Activated T-helper 9 cell treated with anti-CD3 and anti-CD28 coated beads, Interleukin-2, amount 50 U/mL, for 16 hours (primary cell): ENCODE results near the gene KIF2B.
"Not testable (repeated sequence)": the region's sequence is repeated elsewhere in the genome, so short reads cannot be mapped to it uniquely, and the experiment has no call there.

ENCODE experiments used
- DNase-seq: peaks from one replicate; pipeline ENCODE4 v3.0.0-alpha.2; 2020; ENCODE audit warnings: low read depth

Gene KIF2B, protein sequence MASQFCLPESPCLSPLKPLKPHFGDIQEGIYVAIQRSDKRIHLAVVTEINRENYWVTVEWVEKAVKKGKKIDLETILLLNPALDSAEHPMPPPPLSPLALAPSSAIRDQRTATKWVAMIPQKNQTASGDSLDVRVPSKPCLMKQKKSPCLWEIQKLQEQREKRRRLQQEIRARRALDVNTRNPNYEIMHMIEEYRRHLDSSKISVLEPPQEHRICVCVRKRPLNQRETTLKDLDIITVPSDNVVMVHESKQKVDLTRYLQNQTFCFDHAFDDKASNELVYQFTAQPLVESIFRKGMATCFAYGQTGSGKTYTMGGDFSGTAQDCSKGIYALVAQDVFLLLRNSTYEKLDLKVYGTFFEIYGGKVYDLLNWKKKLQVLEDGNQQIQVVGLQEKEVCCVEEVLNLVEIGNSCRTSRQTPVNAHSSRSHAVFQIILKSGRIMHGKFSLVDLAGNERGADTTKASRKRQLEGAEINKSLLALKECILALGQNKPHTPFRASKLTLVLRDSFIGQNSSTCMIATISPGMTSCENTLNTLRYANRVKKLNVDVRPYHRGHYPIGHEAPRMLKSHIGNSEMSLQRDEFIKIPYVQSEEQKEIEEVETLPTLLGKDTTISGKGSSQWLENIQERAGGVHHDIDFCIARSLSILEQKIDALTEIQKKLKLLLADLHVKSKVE

DNA sequence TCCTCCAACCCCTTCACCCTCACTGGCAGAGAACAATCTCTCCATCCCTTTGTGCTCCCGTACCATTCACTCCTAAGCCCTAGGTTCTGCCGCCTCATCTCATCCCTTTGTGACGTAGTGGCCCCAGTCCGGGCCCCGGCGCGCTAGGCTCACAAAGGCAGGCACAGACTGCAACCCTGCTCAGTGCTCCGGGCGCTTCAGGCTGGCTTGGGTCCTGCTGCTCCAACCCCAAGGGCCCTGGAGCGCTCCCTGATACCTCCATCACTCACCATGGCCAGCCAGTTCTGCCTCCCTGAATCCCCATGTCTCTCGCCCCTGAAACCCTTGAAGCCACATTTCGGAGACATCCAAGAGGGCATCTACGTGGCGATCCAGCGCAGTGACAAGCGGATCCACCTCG is at the start of gene KIF2B:
Gene KIF2B, plus strand, starts transcription at position 164 of the 400 bp plus-strand sequence. Its CDS starts 107 bp downstream, at position 271.
- DNase-seq: no peak

DNA sequence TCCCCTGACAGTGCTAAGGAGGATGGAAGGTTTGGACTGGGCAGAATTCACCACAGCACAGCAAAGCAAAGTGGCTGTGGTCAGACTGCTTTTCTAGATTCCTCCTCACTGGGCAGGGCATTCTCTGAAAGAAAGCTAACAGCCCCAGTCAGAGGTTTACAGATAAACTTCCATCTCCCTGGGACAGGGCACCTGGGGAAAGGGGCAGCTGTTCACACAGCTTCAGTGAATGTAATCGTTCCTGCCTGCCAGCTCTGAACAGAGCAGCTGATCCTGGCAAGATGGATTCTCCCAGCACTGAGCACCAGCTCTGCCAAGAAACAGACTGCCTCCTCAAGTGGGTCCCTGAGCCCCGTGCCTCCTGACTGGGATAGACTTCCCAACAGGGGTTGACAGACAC is 42.4 kb upstream of the KIF2B start:
- no peak for DNase-seq

- DNase-seq: no peak
These were observed 31.2 kb upstream of the KIF2B start for GRCh38 chr17:53791551-53791950.

GRCh38 chr17:53792451-53792850 is 30.3 kb upstream of the KIF2B start:
- DNase-seq: no peak

- no peak for DNase-seq
These were observed 29.7 kb upstream of the KIF2B start for GRCh38 chr17:53792997-53793396.

DNA sequence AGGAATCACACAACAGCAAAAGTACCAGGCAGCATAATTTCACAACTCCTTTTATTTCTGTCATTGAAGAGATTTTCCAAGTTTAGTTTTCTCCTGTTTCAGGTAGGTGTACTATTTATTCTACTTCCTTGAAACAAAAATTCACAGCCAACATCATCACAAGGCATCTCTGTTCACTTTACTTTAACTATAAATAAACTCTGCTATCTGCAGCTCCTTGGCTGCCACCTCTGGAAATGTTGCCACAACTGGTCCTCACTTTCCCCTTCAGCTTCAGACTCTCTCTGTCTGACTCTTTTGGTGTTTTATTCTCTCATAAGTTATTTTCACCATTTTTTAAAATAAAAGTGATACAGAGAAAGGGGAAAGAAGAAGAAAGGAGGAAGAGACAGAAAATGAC is 27.9 kb upstream of the KIF2B start:
- no peak for DNase-seq

DNA sequence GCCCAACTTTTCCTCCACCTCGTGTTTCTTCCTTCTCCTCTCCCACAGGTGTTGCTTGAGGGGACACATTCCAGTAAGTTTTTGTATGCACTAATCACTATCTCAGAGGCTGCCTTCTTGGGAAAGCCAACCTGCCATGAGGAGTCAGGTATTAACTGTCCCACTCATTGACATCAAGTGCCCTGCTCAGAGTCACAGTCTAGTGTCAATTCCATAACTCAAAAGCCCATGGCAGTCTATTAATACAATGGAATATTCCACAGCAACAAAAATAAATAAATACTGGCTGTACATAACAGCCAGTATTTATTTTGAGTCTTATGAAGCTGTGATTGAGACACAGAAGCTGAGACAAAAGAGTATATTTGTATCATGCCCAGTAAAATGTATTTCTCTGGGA is 26.1 kb upstream of the KIF2B start:
- no peak for DNase-seq

GRCh38 chr17:53797501-53797900 is 25.2 kb upstream of the KIF2B start:
- no peak for DNase-seq

DNA sequence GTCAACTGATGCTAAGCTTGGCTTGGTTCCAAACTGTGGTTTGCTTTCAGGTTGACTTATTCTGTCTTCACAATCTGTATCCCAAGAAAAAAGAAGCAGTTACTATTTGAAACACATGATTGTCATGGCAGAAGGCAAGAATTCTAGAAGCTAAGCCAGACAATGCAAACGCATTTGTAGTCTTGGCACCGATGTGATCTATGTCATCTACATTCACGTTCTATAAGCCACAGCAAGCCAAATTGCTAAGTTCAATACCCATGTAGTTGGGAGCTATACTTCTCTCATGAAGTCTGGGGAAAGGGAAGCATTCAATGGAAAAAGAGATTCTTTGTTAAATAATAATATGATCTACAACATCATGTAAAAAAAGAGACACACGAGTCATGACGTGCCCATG is 18.3 kb upstream of the KIF2B start:
- no peak for DNase-seq

GRCh38 chr17:53806473-53806872 is 16.3 kb upstream of the KIF2B start:
- no peak for DNase-seq

GRCh38 chr17:53807286-53807685 is 15.4 kb upstream of the KIF2B start:
- DNase-seq: no peak

DNA sequence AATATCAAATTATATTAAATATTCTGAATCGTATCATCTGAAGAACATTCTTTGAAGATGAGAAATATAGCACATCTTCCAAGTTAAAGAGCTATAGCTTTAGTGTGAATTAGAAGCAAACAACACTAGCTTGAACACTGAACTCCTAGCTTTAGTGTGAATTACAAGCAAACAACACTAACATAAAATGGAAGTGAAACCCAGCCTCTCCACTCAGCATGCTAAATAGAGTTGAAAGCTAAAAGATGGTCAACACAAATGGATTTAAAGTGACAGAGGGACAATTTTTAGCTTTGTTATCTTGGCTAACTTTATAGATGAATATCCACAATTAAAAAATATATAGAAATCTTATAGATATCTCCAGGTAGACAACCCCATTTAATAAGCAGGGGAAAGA is 4.5 kb upstream of the KIF2B start:
- no peak for DNase-seq

- DNase-seq: no peak
These were observed 3.8 kb upstream of the KIF2B start for GRCh38 chr17:53818929-53819328.

DNA sequence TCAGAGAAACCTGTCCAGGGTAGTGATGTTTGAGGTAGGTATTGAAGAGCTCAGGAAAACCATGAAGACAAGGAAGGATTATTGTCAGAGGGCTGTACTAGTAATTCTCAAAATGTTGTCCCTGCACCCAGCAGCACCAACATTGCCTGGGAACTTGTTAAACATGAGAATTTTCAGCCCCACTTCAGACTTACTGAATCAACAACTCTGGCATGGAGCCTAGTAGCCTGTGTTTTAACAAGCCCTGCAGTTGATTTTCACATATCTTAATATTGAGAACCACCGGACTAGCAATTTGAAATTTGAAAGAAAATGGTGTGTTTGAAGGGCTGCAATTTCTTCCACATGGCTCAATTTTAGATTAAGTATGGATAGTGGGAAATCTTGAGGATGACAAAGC is 2.8 kb upstream of the KIF2B start:
- no peak for DNase-seq

GRCh38 chr17:53823341-53824050 is 769 bp downstream of the KIF2B start:
- DNase-seq: no peak

- DNase-seq: not testable (repeated sequence)
These were observed 12.0 kb downstream of the KIF2B start for GRCh38 chr17:53834771-53835170.

DNA sequence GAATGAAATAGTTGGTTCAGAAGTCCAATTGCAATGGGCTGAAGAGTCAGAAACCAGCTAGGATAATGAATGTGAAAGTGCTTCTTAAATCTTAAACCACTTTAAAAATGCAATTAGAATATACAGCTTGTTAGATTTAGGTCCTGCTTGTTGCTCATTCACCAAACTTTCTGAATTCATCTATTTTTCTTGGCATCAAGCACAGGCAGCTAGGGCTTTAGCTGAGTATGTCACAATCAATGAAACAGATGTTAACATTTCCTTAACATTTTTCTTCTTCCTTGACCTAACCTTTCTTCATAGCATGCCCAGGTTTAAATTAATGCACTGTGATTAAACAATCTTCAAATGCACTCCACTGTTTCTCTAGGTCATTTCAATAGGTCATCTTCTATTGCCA is 14.4 kb downstream of the KIF2B start:
- DNase-seq: no peak

DNA sequence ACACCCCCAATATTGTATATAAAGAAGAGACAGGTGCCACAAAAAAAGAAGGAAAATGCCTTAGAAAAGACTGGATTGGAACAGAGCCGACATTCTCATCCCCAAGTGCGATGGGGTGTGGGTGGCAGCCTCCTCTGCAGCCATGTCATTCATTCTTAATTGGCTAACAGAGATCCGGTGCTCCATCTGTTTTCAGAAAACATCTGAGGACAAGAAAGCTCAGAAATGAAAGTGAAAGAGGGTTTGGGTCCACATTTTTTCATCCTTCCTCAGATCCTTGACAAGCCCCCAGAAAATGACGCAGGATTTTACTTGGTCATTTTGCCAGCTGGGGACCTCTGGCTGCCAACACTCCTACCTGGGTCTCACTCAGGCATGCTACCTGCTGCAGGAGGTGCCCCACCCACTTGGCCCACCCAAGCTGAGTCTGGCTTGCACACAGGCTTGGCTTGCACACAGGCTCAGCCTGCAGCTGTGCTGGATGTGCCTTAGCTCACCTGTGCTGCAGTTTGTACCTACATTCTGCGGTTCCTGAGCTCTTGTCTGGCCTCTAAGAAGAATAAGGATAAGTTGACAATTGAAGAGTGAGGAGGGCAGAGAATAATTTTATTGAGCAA is 21.9 kb downstream of the KIF2B start:
- DNase-seq: no peak

- not testable (repeated sequence) for DNase-seq
These were observed 48.4 kb downstream of the KIF2B start for GRCh38 chr17:53871128-53871527.
